NCI-H524 treated with DMSO at 0.1 percent for 48 hours (cell line): ENCODE measurements around the gene ATXN1.
"Not testable (repeated sequence)": the region's sequence is repeated elsewhere in the genome, so short reads cannot be mapped to it uniquely, and the experiment has no call there.

Source experiments
- DNase-seq: peaks from one replicate; lab custom pipeline; 2025; lab: John Stamatoyannopoulos, UW

The ATXN1 gene

DNA sequence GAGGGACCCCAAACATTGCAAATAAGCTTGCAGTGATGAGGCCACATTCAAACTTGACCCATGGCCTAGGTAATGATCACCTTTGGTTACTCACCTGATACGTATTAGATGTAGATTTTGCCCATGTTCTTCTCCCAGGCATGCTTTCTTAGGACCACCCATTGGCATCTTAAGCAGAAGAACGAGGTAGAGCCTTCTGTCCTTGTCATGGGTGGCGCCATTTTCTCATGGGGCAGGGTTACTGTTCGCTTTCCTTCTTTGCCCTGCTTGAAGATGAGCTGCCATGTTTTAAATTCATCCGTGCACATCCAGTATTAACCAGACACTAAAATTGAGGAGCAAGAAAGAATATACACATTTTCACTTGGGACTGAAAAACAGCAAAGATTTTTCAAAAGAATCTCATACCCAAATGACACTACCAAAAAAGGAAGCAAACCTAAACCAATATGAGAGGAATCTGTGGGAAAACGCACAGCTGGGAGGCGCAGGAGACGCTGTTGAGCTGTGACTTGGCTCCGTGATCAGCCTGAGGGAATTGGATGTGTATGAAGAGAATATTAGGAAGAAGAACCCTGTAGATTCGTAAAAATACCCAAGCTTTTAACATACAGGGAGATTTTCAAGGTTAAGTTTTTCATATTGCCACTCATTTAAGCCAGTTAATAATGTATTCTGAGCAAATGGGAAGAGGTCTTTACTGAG, 486.2 kb downstream of the ATXN1 start:
- no peak for DNase-seq

DNA sequence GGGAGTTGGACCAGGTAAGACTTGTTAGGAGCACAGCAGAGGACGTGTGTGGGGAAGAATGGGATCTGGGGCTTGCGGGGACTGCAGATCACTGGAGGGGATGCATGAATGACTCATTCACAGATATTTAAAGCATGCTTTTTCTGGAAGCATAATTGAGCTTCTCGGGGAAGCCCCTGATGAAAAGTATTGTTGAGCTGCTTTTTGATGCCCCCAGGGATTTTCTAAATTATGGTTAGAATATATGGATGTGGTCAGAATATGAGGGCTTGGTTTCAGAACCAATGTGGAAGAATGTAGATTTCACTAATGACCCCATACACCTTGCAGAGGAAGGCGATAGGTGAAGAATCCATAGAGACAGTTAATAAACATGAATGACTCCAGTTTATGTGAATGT, 486.8 kb downstream of the ATXN1 start:
- no peak for DNase-seq

DNA sequence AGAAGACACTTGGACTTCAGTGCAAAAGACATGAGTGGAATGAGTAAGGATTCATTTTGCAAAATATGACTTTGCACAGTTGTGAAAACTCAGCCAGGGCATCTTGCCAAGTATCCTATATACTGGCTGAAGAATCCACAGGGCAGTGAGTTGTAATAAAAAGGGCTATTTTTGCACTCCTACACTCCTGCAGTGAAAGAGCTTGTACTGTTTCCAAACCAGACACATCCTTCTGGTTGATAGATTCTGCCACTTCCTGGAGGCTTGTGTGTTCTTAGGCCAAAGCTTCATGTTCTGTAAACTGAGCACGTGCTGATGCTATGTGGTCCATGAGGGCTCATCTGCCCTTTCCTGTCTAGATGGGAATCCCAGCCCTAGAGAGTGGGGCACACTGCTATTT, 488.0 kb downstream of the ATXN1 start:
- no peak for DNase-seq

DNA sequence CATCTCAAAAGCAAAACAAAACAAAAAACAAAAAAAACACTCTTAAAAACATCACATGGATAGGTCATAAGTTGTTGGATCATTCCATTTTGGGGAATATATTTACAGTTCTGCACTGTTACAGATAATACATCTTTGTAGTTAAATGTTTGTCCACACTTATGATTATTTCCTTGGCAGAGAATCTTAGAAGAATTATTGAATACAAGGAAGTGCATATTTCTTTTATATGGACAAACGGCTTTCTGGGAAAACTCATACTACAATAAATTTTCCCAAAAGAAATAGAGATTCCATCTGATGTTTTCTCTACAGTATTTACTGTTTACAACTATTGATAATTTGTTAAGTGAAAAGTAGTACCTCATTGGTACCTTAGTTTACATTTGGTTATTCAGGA, 489.1 kb downstream of the ATXN1 start:
- DNase-seq = no peak

DNA sequence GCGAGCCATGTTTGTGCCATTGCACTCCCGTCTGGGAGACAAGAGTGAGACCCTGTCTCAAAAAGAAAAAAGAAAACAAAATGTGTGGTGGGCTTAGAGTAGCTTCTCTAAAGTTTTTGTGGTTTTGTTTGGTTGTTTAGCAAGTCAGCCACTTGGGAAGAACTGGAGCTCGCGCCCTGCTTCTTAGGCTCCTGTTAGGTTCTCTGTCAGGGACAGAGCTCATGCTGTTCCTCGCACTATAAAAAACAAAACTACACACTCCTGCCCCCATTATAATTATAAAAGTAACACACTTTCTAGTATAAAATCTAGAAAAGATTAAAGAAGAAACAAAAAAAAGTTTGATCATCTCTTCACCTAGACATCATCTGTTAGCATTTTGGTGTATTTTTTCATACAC, 489.8 kb downstream of the ATXN1 start:
- DNase-seq = no peak

DNA sequence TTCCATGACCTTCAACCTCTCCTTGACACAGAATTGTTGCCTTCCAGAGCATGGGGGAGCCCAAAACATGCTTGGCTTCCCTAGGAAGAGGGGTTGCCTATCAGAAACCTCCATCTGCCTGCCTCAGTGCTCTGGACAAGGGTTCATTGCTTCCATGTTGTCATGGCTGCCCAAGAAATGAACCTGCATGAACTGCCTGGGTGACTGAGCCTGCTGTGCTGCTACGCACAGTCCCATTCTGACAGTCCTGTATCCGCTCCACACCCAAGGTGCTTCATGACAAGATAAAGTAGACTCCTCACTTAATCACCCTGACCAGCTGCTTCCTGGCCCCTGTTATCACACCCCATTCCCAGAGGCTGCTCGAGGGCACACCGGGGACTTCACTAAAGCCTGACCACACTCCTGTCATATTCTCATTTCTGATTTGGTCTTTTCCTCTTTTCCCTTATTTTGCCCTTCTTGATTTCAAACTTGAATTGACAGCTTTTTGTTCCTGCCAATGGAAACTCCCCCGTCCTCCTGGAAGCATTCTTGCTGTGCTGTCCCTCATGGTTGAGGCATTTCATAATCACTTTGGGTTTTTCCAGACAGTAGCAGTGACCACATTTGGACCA, 491.0 kb downstream of the ATXN1 start:
- DNase-seq = no peak

DNA sequence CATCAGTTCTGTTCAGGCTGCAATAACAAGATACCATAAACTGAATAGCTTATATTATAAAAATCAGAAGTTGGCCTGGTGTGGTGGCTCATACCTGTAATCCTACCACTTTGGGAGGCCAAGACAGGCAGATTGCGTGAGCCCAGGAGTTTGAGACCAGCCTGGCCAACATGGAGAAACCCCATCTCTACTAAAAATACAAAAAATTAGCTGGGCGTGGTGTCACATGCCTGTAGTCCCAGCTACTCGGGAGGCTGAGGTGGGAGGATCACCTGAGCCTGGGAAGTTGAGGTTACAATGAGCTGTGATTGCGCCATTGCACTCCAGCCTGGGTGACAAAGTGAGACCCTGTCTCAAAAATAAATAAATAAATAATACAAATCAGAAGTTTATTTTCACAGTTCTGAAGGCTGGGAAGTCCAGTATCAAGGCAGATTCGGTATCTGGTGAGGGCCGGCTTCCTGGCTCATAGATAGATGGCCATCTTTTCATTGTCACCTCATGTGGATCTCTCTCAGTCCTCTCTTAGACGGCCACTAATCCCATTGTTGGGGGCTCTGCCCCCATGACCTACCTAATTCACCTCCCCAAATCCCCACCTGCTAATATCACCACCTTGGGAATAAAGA, 491.7 kb downstream of the ATXN1 start:
- DNase-seq = not testable (repeated sequence)

DNA sequence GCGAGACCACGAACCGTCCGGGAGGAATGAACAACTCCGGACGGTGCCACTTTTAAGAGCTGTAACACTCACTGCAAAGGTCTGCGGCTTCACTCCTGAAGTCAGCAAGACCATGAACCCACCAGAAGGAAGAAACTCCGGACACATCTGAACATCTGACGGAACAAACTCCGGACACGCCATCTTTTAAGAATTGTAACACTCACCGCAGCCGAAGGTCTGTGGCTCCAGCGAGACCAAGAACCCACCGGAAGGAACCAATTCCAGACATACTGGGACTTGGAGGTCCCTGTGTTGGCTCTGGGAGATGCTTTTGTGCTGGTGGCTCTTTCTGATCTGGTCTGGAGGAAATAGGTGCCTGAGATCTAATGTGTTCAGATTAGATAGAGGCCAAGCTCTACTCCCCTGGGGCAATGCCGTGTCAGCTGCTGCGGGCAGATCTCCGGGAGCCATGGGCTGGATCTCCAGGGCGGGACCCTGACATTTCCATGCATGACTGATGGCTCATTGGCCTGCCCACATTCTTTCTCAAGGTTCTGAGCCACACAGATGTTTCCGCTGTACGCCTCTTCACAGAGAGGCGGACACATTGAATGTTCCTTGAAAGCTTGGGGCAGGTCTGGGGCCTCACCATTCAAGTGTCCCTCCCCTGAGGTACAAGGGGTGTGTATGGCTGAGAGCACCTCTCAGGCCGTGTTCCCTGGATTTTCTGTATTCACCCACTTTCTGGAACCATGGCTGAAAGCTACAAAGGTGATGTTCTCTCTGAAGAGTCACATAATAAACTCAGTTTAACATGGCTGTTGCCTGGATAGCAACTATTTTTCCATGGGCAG, 493.6 kb downstream of the ATXN1 start:
- DNase-seq = no peak

DNA sequence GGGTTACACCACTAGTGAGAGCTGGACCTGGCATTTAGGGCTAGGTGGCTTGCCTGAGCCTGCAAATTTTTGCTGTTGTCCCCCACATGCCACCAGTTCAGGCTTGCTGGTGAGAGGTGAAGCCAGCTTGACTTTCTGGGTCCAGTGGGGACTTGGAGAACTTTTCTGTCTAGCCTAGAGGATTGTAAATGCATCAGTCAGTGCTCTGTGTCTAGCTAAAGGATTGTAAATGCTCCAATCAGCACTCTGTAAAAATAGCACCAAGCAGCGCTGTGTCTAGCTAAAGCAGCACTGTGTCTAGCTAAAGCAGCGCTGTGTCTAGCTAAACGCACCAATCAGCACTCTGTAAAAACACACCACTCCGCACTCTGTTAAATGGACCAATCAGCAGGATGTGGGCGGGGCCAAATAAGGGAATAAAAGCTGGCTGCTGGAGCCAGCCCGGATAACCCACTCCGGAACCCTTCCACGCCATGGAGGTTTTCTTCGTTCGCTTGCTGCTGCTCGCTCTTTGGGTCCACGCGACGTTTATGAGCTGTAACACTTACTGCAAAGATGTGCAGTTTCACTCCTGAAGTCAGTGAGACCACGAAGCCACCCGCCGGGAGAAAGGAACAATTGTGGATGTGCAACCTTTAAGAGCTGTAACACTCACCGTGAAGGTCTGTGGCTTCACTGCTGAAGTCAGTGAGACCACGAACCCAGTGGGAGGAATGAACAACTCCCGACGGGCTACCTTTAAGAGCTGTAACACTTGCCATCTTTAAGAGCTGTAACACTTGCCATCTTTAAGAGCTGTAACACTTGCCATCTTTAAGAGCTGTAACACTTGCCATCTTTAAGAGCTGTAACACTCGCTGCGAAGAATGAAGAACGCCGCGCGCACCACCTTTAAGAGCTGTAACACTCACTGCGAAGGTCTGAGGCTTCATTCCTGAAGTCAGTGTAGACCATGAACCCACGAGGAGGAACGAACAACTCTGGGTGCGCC, 495.6 kb downstream of the ATXN1 start:
- DNase-seq = no peak

DNA sequence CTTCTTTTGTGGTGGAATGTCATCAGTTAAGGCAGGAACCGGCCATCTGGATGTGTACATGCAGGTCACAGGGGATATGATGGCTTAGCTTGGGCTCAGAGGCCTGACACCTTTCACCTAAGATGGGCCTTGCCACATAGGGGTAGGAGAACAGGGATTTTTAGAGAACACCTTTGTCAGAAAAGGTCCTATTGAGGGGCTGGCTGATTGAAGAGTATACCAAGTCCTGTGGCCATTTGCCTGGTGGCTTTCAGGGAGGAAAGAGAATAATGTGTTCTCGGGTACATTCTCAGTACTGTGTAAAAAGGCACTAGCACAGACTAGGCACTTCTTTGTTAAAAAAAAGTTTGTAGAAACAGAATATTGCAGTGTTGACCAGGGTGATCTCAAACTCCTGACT, 496.5 kb downstream of the ATXN1 start:
- DNase-seq = no peak

DNA sequence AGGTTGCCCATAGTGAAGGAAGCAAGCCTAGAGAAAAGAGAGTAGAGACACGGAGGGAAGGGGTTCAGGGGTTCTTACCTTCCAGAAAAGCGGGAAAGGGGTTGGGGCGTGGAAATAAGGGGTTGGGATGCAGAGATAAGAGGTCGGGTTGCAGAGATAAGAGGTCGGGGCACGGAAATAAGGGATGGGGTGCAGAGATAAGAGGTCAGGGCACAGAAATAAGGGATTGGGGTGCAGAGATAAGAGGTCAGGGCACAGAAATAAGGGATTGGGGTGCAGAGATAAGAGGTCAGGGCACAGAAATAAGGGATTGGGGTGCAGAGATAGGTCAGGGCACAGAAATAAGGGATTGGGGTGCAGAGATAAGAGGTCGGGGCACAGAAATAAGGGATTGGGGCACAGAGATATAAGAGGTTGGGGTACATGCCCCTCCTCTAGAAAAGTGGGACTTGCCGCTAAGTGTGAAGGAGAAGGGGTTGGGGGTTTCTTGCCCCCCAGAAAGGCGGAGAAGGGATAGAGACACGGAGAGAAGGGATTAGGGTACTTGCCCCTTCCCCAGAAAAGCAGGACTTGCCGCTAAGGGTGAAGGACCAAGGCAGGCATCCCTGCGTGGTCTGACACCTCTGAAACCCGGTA, 497.7 kb downstream of the ATXN1 start:
- DNase-seq = not testable (repeated sequence)

DNA sequence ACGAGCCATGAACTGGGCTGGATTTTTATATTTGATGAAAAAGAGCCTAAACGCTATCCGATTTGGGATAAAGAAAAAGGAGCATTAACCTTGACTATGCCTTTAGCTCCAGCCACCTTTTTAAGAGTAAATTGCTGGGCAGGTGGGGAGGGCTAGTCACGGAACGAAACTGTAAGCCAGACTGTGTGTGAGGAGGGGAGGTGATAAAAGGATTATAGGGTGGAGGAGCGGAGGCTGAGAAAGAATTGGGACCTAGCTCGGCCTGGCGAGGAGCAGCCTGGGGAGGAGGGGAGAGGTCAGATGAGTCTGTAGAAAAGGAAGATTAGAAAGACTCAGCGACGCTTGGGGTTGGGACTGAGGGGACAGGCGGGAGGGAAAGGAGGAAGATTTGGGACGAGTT, 498.5 kb downstream of the ATXN1 start:
- not testable (repeated sequence) for DNase-seq

DNA sequence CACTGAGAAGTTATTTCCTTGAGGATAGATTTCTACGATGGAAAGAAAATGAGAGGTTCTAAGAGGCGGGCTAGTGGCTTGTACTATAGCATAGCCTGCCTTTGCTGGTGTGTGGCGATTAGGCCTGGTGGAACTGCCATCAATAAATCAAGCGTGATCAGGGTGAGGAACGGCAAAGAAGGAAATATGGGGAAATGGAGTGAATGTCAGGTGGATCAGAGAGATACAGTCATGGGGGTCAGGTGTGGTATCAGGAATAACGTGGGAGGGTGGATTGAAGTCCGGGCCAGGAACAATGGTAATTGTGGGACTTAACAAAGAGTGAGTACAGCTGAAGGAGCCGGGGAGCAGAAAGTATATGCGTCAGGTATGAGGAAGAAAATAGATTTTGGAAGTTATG, 500.7 kb downstream of the ATXN1 start:
- not testable (repeated sequence) for DNase-seq

DNA sequence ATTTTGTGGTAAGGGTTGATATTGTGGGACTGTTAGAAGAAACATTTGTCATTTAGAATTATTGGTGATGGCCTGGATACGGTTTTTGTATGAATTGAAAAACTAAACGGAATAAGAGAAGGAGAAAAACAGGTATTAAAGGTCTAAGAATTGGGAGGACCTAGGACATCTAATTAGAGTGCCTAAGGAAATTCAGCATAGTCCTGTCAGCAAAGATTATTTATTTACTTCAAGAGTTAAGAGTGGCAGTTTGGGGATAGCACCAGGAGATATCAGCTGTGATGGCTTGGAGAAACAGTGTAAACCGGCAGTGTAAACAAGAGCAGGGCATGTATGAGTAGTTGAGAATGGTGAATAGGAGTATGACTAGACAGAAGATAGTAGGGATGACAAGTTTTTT, 501.7 kb downstream of the ATXN1 start:
- not testable (repeated sequence) for DNase-seq

DNA sequence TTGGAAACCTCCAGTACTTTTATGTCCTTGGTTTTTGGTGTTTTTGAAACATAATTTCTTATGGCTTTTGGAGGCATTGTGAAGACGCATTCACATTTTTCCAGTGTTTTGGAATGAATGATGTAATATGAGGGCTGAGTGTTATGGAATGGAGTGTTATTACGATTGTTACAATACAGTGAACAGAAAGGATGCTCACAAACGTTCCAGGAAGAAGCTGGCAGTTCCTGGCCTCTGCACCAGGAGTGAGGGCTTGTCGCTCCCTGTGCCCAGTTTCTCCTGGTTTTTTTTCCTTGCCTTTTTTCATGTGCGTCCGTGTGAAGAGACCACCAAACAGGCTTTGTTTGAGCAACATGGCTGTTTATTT, 502.6 kb downstream of the ATXN1 start:
- DNase-seq = no peak

DNA sequence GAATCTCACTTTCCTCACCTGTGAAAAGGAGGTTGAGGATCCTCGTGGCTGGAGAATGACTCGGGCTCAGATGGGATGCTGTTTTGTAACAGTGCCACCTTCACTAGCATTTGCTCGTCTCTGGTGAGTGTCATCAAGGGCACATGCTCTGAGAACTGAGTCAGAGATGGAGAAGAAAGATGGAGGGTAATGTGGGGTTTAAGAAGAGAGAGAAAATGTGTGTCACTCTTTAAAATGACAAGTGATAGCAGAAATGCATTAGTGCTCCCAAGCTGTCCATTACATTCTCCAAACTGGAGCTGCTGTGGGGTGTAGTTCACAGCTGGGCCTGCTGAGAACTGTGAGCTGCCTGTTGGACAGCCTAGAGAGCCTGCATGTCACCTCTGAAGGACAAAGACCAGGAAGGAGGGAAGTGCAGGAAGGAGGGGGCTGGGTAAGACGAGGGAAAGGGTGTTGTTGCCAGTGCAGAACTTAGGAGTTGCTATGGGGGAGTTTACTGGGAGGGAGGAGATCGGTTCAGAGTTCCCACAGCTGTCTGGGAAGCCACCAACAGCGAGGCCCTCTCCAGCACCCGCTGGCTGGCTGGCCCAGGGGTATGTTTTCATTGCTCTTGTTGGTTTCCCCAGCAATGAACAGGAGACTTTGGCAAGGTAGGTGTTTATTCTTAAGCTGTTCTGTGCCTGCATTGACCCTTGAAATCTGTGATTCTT, 503.1 kb downstream of the ATXN1 start:
- no peak for DNase-seq

DNA sequence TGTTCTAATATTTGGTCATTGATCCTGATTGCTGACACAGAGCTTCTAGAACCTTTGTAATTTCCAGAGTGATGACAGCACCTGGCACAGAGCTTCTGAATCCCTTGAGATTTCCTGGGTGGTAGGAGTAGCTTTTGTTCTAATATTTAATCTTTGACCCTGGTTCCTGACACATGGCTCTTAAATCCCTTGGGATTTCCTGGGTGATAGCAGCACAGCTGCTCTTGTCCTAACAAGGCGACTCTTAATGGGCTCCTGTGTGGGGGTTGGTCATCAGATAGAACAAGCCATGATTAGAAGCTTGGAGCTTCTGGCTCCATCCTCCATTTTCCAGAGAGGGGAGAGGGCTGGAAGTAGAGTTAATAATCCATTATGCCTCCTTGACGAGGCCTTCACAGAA, 504.5 kb downstream of the ATXN1 start:
- peak; percentile 47 for DNase-seq

DNA sequence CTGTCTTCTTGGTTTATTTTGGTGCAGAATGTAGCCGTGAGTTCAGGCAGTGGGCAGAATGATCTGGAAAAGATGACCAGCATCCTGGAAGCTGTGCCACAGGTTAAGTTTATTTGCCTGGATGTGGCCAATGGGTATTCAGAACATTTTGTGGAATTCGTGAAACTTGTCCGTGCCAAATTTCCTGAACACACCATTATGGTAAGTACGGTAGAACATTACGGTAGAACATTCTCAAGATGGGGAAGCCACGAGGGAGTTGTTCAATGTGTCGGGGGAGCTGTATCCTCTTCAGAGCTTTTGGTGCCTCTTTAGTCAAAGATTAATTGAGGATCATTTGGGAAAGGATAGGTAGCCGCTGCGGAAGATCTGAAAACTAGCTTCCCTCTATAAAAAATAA, 506.7 kb downstream of the ATXN1 start:
- DNase-seq = no peak

DNA sequence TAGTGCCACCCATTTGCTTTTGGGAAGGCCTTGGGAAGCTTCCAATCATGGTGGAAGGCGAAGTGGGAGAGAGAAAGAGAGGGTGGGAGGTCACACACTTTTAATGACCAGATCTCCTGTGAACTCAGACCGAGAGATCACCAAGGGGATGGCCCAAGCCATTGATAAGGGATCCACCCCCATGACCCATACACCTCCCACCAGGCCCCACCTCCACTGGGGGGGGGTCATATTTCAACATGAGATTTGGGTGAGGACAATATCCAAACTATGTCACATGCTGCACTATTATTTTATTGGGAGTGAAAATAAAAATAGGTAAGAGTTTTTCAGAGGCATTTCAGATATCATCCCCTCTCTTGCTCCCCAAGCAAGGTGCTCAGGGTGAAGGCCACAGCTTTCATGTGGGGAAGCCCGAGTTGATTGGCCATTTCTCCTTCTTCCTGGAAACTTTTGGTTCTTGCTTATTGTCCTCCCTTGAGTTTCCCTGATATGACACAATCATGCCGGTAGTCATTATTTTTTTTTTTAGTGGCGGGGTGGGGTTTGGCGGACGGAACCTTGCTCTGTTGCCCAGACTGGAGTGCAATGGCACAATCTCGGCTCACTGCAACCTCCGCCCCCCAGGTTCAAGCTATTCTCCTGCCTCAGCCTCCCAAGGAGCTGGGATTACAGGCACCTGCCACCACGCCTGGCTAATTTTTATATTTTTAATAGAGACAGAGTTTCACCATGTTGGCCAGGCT, 507.7 kb downstream of the ATXN1 start:
- no peak for DNase-seq
